GM19043 (cell line): ENCODE results near the gene DIABLO.
"Not testable (repeated sequence)": the region's sequence is repeated elsewhere in the genome, so short reads cannot be mapped to it uniquely, and the experiment has no call there.

Experiments used
- ATAC-seq: cut with Tn5 transposase; IDR thresholded peaks from one replicate; pipeline ENCODE4 v1.9.1; 2021; ENCODE audit warnings: low read depth; ENCODE audit not compliant: unreplicated experiment

Gene DIABLO

DNA sequence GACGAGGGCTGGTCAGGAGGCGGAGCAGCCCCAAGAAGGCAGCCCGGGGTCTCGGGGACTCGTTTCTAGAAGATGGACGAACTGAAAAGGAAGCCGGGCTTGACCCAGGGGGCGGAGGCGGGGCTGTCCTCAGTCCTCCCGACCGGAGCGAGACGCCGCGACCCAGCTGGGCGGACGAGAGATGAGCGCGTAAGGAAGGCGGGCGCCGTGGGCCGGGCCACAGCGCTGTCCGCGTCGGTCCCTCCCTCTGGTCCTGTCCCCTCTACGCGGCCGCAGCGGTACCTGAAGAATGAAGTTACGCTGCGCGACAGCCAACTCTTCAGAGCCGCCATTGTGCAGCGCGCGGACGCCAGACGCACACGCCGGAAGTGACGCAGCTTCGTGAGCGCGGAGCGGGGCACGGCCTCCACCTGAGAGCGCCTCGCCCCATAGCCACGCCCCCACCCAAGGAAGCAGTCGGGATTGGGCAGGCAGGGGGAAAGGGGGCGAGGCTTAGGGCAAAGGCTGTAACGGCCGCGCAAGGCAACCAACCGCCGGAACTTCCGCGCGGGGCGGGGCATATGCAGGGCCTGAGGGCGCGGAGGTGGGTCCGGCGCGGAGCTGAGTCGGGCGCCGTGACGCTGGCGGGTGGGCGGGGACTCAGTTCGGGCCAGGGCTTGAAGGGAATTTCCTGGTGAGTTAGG lies at the start of gene DIABLO:
Gene DIABLO (minus strand): TSS at position 370 of the 683 bp plus-strand sequence. CDS start 38 bp downstream, at position 332.
- peak; percentile 89 for ATAC-seq

DNA sequence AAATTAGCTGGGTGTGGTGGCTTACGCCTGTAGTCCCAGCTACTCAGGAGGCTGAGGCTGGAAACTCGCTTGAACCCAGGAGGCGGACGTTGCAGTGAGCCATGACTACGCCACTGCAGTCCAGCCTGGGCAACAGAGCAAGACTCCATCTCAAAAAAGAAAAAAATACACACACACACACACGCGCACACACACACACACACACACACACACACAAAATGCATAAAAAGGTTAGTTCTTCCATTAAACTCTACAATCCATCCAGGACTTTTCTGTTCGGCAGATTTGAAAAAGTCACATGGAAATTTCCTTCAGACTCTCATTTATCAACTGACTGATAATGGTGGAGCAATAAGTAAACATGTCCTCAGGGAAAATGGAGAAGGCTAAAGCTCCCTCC lies 49.6 kb upstream of the DIABLO start:
- no peak for ATAC-seq

GRCh38 chr12:122266230-122266901 lies 40.5 kb upstream of the DIABLO start, which contains the start of gene VPS33A:
Gene VPS33A (minus strand): TSS chr12:122266494. CDS start chr12:122266408, 86 bp downstream.
- peak; percentile 79 for ATAC-seq

GRCh38 chr12:122265886-122266229 lies 40.0 kb upstream of the DIABLO start:
- ATAC-seq, result peak; percentile 17

DNA sequence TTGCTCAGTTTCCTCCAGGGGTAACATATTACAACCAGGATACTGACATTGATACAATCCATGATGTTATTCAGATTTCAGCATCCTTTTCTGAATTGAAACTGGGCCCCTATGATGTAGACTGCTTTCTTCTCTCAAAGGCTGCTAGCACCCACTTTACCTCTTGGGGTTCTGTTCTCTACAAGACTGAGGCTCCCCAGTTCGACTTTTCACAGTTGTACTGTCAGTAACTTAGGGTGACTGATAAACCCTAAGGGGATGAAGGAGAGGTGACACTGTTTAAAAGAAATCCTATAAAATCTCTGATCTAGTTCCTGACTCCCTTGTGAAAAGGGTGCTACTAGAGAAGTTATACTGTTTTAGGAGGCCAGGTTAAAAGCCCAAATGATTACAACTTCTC lies 39.6 kb upstream of the DIABLO start:
- no peak for ATAC-seq

GRCh38 chr12:122260735-122261134 lies 34.9 kb upstream of the DIABLO start:
- not testable (repeated sequence) for ATAC-seq

- not testable (repeated sequence) for ATAC-seq
Observed at GRCh38 chr12:122258939-122259338, 33.1 kb upstream of the DIABLO start.

- ATAC-seq, result not testable (repeated sequence)
Observed at GRCh38 chr12:122258462-122258861, 32.6 kb upstream of the DIABLO start.

- no peak for ATAC-seq
Observed at GRCh38 chr12:122250536-122250935, 24.7 kb upstream of the DIABLO start.

DNA sequence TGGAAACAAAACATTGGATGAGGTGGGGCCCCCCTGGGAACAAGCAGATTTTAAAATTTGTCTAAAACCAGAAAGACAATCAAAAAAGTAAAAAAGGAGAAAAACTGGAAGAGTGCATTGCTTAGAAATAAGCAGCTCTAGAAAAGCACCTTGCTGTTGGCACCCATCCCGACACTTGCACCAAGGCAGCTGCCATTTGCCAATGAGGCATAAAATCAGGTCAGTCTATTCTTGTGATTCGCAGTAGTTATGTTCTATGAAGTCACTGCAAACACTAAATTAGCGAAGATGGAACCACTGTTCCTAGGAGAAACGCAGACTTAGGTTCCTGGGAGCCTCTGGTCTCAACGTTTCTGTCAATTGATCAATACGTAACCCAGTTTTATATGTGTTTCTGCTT lies 24.2 kb upstream of the DIABLO start:
- no peak for ATAC-seq

DNA sequence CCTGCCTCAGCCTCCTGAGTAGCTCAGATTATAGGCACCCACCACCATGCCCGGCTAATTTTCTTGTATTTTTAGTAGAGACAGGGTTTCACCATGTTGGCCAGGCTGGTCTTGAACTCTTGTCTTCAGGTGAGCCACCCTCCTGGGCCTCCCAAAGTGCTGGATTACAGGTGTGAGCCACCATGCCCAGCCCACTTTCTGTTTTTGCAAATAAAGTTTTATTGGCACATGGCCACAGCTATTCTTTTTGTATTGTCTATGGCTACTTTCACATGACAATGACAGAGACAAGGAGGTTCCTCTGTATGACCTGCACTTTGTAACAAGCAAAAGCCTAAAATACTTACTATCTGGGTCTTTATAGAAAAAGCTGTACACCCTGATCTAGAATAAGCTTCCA lies 19.7 kb upstream of the DIABLO start:
- ATAC-seq, result no peak

- ATAC-seq, result no peak
Observed at GRCh38 chr12:122244565-122245371, 18.9 kb upstream of the DIABLO start.

DNA sequence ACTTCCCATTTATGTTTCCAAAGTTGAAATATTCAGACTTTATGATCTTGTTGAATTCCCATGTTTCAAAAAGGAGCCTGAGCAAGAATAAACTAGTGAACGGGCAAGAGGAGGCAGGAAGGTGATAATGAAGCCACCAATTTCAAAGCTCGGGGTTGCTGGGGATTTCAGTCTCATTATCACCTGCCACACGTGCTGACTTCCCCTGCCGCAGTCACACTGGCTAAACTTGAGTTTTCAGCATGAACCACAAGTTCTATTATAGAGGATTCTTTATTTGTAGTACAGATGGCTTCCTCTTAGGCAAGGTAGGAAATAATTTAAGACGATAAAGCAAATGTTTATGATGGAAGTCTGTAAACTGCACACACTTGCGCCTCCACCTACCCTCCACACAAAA lies 18.1 kb upstream of the DIABLO start:
- ATAC-seq, result no peak

GRCh38 chr12:122238861-122239260 lies 13.0 kb upstream of the DIABLO start:
- ATAC-seq, result no peak

- ATAC-seq, result no peak
Observed at GRCh38 chr12:122235741-122236140, 9.9 kb upstream of the DIABLO start.

DNA sequence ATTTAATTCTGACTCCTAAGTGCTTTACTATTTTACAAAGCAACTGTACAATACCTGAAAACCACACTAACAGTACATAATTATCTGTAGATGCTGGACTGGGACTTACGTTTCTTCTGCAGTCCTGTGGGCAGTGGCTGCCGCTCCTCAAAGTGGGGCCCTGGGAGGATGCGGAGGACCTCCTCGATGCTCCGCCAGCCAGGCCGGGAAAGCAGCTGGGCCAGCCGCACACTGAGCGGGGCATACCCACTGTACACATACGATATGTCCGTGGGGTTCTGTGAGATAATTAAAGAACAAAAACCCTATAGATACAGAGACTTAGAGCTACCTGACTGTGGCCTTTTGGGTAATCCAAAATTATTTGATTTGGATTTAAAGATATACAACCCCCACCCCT lies 6.8 kb upstream of the DIABLO start:
- no peak for ATAC-seq

GRCh38 chr12:122230798-122231197 lies 4.9 kb upstream of the DIABLO start:
- no peak for ATAC-seq

GRCh38 chr12:122228092-122228491 lies 2.2 kb upstream of the DIABLO start:
- ATAC-seq, result no peak

GRCh38 chr12:122227341-122227740 lies 1.5 kb upstream of the DIABLO start:
- ATAC-seq, result no peak

DNA sequence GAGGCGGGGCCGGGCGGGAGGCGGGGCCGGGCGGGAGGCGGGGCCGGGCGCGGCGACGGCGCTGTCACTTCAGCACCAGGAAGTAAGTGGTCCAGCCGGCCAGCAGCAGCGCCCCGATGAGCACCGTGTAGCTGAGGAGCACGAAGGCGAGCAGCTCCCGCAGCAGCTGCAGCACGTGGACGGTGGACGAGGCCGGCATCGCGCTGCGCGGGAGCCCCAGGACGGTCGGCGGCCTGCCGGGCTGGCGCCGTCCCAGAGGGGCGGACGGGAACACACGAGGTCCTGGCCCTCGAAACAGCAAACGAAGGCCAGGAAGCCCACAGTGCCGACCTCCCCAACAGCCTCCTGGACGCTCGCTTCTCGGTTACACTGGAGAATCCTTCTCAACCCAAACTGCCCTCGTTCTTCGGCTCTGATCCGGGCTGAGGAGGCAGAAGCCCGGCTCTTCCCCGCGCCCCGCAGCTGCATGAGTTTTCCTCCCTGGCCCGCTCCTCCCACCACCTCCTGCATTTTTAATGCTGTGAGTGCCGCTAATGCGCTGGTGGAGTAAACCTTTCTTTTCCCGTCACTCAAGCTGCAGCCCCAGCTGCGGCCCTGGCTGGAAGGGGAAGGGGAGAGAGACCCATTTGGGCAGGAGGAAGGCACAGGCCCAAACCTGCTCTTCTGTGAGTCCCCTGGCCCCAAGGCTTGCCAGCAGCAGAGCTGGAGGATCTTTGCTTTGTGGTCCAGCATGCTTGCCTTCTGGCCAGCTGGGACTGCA lies 694 bp upstream of the DIABLO start:
- no peak for ATAC-seq

DNA sequence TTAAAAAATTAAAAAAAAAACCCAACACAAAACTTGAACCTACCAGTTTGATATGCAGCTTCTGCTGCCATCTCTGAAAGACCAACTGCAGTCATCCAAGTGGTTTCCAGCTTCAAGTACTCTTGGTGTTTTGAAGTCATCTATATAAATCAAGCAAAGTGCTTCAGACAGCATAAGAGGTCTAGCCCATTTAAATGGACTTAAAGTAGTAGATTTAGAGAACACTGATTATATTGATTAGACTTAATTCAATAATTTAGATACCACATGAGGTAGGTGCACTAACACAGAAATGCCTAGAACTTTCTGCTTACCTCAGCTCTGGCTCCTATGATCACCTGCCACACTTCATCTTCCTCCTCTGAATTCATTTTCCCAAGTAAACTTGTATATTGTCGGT lies 9.4 kb downstream of the DIABLO start:
- ATAC-seq, result no peak
